Vagina (tissue), 2 donors: ENCODE results near the gene ATP11A.

Experiments
- CTCF ChIP-seq, 3 experiments: fragments of 450-650 bp in 2 of 3; fragments of 200-600 bp in 1 of 3; sonication (generic) in 1 of 3; IDR thresholded peaks; one replicate each; pipeline ENCODE4 v1.5.1; 2017 to 2019; ENCODE audit warnings: antibody characterized with exemption in 3 of 3, mild to moderate bottlenecking in 2 of 3, moderate library complexity in 2 of 3
- POLR2A ChIP-seq, 2 donors: fragments of 450-650 bp; IDR thresholded peaks; one replicate each; pipeline ENCODE4 v1.6.1; 2017; ENCODE audit warnings: antibody characterized with exemption in 2 of 2, mild to moderate bottlenecking in 2 of 2, moderate library complexity in 2 of 2
- POLR2AphosphoS5 ChIP-seq, 2 donors: sonication (generic); formaldehyde crosslinking; IDR thresholded peaks; one replicate each; pipeline ENCODE4 v1.9.0; 2017; ENCODE audit warnings: antibody characterized with exemption in 2 of 2, mild to moderate bottlenecking in 2 of 2, low read depth in 1 of 2; ENCODE audit not compliant: insufficient read depth in 1 of 2

GRCh38 chr13:112835344-112835743 is 145.5 kb downstream of the ATP11A start:
- TF ChIP-seq CTCF (IDR thresholded peaks at IDR 0.05), result no peak
- no peak for TF ChIP-seq POLR2A (IDR thresholded peaks at IDR 0.05)
- no peak for TF ChIP-seq POLR2AphosphoS5 (IDR thresholded peaks at IDR 0.05; ENCODE audit: insufficient read depth in 1 of 2, low read depth in 1 of 2)
